DLD1 (cell line): ENCODE measurements around the gene NRXN2.

Experiments
- in situ Hi-C: cut with HindIII; loops from 2 replicates; pipeline ENCODE4 v1.10.0; 2017; ENCODE audit warnings: low sequenced_read_pairs

NRXN2 gene

DNA sequence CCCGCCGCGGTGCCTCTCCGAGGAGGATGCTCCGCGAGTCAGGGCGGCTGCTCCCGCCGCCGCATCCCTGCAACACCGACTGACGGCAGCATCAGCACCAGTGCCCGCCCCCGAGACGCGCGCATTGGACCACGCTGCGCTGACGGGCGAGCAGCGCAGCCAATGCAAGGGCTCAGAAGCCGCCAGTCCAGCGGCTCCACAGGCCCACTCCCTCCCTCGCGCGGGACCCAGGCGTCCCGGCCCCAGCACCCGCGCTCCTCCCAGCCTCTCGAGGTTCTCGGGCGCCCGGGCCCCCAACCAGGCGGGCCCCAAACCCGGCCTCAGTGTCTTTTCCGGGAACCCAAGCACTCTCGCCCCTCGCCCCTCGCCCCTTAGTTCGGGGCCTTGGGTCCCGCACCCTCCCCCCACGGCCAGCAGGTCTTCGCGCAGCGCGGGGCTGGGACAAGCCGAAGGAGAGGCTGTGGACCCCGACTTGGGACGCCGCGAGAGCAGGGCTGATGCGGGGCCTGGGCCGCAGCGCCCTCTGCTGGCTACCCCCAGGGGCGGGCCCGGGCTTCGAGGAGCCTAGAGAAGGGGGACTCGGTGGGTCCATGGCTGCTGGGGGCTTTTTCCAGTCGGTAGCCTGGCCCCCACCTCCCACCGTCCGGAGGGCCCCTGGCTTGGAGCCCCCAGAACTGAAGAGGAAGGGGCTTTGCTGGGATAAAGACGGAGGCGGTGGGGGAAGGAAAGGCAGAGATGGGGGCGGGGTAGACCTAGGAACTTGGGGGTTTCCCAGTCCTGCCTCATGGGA lies at the start of gene NRXN2:
Gene NRXN2, minus strand, starts transcription at position 81 of the 790 bp plus-strand sequence. CDS start 9,498 bp downstream, outside the sequence.
- in situ Hi-C loops = no loop called here

DNA sequence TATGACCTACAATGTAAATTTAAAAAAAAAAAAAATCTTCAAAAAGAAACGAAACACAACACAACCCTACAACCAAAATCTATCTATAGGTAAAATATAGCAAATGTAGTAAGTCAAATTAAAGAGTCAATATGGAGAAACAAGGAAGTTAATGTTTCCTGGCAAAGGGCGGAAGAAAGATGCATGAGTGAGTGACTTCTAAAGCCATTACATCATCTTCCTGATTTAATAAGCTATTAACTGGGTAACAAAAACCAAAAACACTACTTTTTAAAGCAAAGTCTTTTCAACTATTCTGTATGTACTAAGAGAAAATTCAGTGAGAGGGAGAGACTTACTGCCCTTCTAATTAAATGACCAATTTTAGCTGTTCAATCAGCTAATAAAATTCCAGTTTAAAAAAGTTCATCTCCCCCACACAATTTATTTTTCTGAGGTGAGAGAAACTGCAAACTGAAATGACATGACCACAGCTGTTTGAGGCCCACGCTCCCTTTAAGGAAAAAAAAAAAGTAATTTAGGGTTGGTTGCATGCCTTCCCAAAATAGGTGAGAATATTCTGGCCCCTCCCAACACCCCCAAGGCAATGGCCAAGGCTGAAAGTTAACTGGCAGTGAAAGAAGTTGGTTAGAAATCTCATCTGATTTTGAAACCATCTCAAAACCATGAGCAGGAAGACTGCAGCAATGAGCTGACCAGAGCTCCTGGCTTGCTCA lies 49.5 kb upstream of the NRXN2 start:
- in situ Hi-C loops = no loop called here

DNA sequence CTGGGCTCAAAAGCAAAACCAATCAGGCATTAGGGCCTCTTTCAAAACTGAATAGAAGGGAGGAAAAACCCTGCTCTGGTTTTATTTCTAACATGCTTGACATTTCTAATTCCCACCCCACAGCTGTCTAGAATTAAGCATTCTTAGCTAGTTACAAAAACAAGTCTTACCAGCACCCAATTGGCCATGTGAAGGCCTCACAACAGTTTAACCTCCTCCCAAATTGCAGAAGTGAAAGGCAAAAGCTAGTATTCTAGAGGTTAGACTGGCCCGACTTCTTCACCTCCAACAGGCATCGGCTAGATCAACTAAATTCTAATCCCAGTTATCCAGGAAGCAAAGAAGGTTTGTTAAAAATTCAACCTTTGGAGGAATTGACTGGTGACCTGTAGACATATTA lies 48.9 kb upstream of the NRXN2 start:
- in situ Hi-C loops = no loop called here

DNA sequence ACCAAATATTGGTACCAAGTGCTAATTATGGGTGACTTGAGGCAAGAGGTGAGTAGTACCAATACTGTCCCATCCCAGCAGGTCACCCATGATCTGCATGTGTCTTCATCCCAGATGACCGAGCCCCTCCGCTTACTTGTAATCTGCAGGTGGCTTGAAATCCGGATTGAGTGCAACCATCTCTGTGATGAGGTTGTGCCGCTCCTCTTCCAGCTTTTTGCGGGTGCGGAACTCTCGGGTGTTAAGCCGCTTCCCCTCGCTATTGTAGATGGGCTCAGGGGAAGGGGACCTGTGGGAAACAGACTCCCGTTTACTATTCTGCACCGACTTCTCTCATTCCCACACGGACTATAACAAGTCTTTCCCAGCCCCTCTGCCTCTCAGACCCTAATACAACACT lies 47.1 kb upstream of the NRXN2 start:
- in situ Hi-C loops = no loop called here

DNA sequence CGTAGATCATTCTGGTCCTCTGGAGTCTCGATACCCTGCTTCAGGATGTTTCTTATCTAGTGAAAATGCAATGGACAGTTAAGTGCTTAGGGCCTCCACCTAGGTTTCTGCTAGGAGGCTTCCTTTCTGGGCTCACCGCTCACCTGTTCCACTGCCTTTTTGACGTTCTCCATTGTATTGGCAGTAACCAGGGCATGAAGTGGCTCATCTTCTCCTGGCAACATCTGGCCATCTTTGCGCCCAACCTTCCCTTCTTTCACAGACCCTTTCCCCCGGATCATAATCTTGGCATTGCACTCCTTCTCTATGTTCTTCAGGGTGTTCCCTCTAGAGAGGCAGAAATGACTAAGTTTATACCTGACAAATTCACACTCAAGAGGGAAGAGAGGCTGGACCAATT lies 46.3 kb upstream of the NRXN2 start:
- in situ Hi-C loops = loop anchor here (10.0 kb wide), 1 partner anchor 54 kb away; no protein-coding TSS in a partner anchor

DNA sequence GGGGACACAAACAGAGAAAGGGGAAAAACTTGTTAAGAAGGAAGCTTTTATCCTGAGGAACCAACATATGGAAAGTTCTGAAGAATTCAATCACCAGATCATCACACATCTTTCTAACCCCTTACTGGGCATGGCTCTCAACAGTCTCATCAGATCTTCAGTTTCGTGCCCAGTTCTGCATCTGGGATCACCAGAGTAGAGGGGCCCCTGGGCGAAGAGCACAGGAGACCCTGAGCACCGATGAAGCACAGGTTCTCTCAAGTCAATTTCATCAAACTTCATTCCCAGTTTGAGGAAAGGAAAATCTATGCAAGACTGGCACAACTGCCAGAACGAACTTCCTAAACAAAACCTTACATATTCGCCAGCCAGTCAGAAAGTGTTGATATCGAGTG lies 45.3 kb upstream of the NRXN2 start:
- in situ Hi-C loops = loop anchor here (10.0 kb wide), 1 partner anchor 53 kb away; no protein-coding TSS in a partner anchor

DNA sequence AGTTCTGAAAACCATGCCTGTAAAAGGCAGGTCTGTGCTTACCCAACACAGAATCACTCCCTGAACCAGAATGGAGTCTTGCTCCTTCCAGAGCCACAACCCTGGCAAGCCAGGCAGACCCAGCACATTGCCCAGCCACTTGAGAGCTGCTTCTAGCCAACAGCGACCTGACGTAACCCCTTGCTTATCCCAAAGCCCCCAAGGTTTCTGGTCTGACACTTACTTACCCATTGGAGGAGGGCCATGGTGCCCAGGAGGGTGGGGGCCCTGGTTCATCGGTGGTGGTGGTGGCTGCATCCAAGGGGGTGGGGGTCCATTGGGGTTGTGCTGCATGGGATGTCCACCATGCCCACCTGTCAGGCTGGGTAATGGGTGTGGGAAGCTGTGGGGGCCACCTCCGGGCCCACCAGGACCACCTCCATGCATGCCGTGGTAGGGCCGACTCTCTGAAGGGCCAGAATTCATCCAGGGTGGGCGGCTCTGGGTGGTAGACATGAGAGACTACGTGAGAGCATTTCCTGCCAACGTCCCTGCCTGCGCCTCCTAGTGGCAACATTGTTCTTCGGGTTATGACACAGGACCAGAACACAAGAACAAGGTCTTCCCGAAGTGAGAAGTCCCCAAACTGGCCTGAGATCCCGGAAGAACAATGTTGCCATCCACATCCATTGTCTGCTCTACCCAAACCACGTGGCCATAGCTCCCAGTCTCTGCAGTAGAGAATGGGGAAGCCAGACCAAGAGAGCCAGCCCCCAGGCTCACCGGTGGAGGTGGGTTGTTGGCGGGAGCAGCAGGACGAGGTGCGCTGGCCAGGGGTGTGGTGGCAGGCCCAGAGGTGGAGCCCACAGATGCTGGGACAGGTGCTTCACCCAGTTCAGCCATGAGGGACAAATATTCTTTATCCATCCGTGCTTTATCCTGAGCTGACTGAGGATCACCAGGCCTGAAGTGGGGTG lies 44.6 kb upstream of the NRXN2 start:
- in situ Hi-C loops = loop anchor here (10.0 kb wide), 1 partner anchor 53 kb away; no protein-coding TSS in a partner anchor

DNA sequence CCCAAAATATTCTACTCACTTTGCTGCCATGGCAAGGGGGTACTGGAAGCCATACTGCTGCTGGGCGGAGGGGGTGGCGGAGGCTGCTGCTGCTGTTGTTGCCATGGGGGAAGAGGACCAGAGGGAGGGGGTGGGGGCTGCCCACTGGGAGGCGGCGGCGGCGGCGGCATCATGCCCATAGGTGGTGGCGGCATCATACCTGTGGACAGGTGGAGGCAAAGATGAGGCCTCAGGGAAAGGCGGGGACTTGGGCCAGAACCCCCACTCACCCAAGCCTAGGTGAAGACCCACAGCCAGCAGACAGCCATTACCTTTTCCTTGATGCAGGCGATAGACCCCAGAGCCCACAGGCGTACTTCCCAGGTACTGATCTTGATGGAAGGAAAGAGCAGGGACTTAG lies 43.9 kb upstream of the NRXN2 start:
- in situ Hi-C loops = loop anchor here (10.0 kb wide), 1 partner anchor 52 kb away; no protein-coding TSS in a partner anchor

DNA sequence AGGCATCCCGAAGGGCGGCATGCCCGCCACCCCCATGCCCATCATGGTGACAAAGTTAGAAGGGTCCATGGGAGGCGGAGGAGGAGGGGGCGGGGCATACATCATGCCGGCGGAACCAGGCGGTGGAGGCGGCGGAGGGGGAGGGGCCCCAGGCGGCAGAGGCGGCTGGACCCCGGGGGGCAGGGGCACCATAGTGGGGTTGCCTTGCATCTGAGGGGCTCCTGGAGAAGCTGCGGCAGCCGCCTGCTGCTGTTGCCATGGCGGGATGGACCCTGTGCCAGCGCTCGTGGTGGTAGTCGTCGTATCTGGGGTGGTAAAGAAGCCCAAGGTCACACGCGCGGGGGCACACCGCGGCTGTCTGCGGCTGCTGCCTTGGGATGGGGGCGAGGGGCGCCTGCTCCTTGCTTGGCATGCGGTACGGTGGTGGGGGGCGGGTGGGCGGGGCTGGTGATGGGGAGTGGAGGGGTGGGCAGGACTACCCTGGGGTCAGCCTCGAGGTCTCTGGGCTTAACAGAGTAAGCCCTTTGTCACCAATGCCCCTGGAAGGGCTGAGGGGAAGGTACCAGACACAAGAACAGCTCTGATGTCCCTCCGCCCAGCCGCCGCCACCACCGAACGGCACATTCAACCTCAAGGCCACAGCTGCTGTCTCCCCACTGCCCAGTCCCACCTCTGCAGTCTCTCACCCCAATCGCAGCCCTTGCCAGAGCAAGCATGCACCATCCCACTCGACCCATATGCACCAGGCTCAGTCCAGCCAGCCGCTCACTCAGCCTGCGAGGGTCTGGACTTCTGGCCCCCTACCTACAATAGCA lies 43.1 kb upstream of the NRXN2 start:
- in situ Hi-C loops = loop anchor here (10.0 kb wide), 1 partner anchor 51 kb away; no protein-coding TSS in a partner anchor

DNA sequence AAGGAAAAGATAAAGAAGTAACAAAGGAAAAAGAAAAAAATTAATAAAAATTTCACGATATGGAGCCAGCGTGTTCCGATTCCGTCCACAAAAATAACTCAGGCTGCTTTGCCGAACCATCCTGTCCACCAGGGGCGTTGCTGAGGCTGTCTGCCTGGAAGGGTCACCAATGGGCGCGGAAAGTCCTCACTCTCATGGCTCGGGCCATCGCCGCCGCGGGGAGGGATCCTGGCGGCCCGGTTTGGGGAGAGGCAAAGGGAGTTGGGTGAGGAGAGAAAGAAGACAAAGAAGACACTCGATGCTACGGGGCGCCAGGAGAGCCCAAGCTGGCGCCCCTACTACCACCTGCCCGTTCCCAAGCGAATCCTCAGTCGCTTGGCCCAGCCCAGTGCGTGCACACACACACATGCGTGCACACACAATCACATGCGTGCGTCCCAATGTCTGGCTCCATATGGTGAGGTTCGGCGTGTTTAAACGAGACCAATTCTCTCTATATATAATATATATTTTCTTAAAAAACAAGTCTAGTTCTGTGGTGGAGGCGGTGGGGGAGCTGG lies 42.4 kb upstream of the NRXN2 start:
- in situ Hi-C loops = loop anchor here (10.0 kb wide), 1 partner anchor 51 kb away; no protein-coding TSS in a partner anchor

DNA sequence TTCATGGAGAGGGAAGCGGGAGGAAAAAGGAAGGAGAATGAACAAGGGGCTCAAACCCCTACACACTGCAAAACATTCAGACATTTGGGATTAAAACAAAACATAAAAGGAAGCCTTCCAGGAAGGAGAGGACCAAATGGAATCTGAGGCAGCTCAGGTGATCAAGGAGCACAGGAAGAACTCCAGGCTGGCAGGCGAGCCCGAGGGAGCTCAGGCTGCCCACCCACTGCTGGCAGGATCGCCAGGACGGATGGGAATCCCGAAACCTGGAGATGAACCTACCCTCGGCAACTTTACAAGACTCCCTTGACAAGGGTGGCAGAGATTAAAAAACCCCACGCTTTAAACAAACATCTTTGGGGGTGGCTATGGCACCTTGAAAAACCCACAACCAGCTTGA lies 41.8 kb upstream of the NRXN2 start:
- in situ Hi-C loops = loop anchor here (10.0 kb wide), 1 partner anchor 50 kb away; no protein-coding TSS in a partner anchor

DNA sequence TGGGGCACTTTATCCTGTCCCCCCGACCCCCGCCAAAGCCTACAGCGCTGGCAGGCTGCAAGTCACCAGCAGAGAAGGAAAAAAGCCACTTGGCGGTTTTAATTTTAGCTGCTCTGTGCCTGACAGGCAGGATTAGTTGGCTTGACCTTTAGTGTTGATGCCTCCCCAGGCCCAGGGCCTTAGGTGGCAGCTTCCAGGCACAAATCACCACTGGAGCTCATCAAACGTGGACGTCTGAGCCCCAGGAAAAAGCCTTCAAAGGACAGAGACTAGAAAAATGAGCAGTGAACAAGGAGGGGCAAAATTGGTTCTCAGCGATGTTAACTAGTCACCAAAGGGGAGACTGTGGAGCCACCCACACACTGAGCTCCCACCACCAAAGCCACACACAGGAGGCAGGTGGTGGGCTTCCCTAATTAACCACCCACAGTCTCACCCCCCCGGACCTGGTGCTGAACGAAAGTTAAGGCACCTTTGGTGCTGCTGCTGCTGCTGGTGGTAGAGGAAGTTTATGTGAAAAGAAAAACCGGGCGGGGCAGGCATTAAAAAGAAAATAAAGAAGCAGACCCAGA lies 41.1 kb upstream of the NRXN2 start:
- in situ Hi-C loops = loop anchor here (10.0 kb wide), 1 partner anchor 49 kb away; no protein-coding TSS in a partner anchor

DNA sequence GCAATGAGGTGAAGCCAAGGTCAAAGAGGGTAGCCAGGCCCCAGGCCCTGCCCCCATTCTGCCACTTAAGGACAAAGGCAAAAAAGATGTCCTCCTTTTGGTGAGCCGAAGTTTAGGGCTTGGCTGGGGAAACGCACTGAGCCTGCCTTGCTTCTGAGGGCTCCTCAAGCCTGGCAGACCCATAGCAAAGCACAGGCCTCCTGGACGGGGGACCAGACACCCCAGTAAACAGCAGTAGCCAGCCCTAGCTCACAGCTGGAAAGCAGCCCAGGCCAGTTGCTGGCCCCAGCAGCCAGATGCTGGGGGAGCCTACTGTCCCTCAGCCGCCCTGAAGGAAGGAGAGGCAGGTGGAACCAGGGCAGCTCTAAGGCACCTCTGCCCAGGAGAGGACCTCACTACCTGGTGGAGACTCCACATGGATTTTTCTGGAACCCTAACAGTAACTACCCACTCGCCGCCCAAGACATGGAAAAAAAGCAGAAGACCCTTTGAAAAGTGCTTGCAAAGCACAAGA lies 40.6 kb upstream of the NRXN2 start:
- in situ Hi-C loops = loop anchor here (10.0 kb wide), 1 partner anchor 49 kb away; no protein-coding TSS in a partner anchor

DNA sequence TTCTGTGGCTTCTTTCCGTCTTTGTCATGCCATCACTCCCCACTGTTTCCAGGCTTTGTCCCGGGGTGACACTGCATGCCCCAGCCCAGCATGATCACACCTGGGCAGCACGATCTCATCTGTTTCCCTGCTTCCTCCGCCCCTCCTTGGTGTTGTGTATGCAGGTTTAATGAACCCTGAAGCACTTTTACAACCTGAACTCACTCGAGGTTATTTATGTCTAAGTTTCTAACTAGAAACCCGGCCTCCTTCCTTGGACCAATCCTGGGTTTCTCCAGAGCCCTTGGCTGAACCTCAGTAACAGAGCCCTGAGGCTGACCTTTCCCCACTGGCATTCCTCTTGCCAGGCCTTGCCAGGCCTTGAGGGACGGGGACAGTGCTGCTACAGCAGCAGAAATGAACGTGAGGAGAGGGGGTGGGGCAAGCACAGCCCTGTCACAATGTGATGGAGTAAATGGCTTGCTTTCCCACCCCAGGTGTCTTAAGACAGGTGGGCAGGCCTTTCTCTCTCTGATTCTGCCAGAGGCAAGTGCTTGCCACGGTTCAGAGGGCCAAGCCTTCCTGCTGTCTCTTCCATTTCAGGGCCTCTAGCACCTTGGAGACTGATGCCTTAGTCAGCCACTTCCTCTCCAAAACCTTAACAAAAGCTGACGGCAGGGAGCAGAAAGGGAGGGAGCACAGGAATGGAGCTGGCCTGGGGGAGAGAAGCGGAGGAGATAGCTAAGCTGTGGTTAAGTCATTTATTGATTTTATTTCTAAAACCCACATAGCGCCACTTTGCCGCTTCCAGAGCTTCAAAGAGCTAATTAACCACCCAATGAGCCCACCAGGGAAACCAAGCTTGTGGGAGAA lies 39.9 kb upstream of the NRXN2 start:
- in situ Hi-C loops = loop anchor here (10.0 kb wide), 1 partner anchor 48 kb away; no protein-coding TSS in a partner anchor

DNA sequence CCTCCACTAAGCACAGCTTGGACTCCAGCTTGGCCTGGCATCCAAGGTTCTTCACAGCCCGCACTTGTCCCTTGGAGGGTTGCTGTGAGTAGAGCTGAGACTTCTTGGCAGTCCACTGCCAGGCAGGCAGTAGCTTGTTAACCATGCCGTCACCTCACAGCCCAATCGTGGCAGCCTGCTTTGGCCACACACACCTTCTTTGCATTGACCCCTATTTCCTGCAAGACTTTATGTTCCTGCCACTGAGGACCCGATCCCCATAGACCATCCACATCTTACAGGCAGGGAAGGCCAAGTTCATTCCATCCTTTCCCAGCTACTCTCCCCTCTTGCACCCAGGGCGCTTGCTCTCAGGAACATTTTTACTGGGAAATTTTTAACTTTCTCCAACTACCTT lies 39.3 kb upstream of the NRXN2 start:
- in situ Hi-C loops = loop anchor here (10.0 kb wide), 1 partner anchor 47 kb away; no protein-coding TSS in a partner anchor

DNA sequence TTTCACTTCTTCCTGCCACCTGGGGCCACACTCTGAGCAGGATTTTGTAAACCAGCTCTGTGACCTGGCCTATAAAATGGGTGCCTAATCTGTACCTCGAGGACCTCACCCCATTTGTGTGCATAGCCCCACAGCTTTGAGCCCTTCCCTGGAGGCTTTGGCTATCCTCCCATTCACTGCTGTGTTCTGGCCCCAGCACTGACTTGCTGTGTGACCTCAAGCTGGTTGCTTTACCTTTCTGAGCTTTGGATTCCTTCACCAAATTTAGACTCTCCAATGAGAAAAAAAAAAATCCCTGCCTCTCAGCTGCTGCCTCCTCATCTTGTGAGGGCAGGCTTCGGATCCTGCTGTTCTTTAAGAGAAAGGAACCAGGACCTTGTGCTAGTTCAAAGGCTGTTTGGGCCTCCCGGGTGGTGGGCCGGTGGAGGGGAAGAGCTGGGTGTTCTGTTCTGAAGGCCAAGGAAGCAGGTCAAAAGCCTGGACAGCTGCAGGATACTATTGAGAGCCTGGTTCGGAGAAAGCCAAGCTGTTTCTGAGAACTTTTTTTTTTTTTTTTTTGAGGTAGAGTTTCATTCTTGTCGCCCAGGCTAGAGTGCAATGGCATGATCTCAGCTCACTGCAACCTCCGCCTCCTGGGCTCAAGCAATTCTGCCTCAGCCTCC lies 37.9 kb upstream of the NRXN2 start:
- in situ Hi-C loops = loop anchor here (10.0 kb wide), 1 partner anchor 46 kb away; no protein-coding TSS in a partner anchor
